ENCODE data around the gene RYK. TPM values are rescaled to one million over a fixed set of nuclear protein-coding genes. Genes with fewer than 3 reads are reported as not detected.

Gene RYK
- total RNA-seq, 1 experiment from 2014 or later, result 54.2 TPM

DNA sequence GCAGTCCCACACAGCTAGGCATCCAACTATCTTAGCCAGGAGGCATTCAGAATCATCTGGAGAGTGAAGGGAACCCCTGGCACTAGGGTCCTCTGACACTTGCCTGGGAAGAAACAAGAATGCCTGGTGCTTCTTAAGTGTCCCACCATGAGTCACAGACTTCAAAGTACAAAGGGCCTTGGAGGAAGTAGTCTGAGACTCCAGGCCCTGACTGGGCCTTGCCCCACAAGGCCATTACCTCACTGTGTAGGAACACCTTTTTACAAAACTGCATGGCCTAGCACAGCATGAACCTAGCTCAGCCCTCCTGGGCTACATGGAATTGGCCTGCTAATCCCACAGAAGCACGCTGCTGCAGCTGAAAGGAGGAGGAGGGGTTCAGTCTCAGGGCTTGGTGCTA, 116.4 kb downstream of the RYK start:
- ATAC-seq, result no peak
- Mint-ChIP-seq H3K4me3 (no peak overlapping the region), H3K27ac (no peak overlapping the region), H3K4me1 (no peaks in the 10 kb centered on the region), H3K9me3 (peaks cover 55% of the 10 kb centered on the region), H3K36me3 (peaks cover 50% of the 10 kb centered on the region), H3K27me3 (ENCODE audit: low read depth) (peaks cover 8% of the 10 kb centered on the region)
- no peak for TF ChIP-seq ZNF423 (CRISPR knock-in tag; IDR thresholded peaks at IDR 0.05)
- TF ChIP-seq USF2 (CRISPR knock-in tag; IDR thresholded peaks at IDR 0.05), result no peak
- no peak for TF ChIP-seq ATF1 (CRISPR knock-in tag; IDR thresholded peaks at IDR 0.05)
- no peak for TF ChIP-seq ZMAT4 (CRISPR knock-in tag; IDR thresholded peaks at IDR 0.05)
- TF ChIP-seq GTF2I (CRISPR knock-in tag; conservative IDR thresholded peaks at IDR 0.05), result no peak
- TF ChIP-seq ESRRA (CRISPR knock-in tag; IDR thresholded peaks at IDR 0.05; ENCODE audit: borderline replicate concordance), result no peak
- no peak for TF ChIP-seq CREM (CRISPR knock-in tag; IDR thresholded peaks at IDR 0.05)
- DNase-seq (ENCODE audit: low spot score), result no peak
- POLR2A ChIA-PET, result no interaction called here
- CTCF ChIA-PET, result interaction anchor here (0.5 to 1.3 kb wide), 3 partner anchors 11 to 255 kb away, joined by 3 to 4 read pairs (median 4); no protein-coding TSS in a partner anchor

DNA sequence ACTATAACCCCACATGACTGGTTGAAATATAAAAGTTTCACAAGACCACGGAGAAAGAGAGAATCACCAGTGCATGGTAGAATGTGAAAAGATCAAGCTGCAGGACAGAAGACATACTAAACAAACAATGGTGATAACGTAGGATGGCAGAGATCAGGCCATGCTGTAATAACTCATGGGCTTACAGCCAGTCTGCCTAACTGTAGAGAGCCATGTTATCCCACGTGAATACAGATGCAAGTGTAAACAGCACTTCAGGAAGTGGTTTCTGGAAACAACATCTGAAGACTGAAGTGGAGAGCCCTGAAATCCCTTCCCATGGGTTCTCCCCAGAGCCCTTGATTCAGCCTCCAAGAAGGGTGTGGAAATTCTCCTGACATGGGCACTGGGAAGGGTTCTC, 117.7 kb downstream of the RYK start:
- no peaks in the 10 kb centered on the region for H3K4me1 Mint-ChIP-seq
- TF ChIP-seq ZNF396 (CRISPR knock-in tag; IDR thresholded peaks at IDR 0.05; ENCODE audit: borderline replicate concordance) (no peak), KAT7 (CRISPR knock-in tag; IDR thresholded peaks at IDR 0.05; ENCODE audit: borderline replicate concordance) (no peak), ZBTB43 (CRISPR knock-in tag; IDR thresholded peaks at IDR 0.05) (no peak), GRHL2 (CRISPR knock-in tag; IDR thresholded peaks at IDR 0.05; ENCODE audit: insufficient replicate concordance, severe bottlenecking) (no peak), E2F1 (CRISPR knock-in tag; IDR thresholded peaks at IDR 0.05) (no peak), USF1 (CRISPR knock-in tag; IDR thresholded peaks at IDR 0.05) (no peak), ELF4 (CRISPR knock-in tag; IDR thresholded peaks at IDR 0.05; ENCODE audit: low read depth) (no peak), ZNF671 (CRISPR knock-in tag; IDR thresholded peaks at IDR 0.05) (no peak), GABPB1 (CRISPR knock-in tag; IDR thresholded peaks at IDR 0.05) (no peak), OVOL2 (CRISPR knock-in tag; IDR thresholded peaks at IDR 0.05; ENCODE audit: borderline replicate concordance) (no peak), MLX (CRISPR knock-in tag; IDR thresholded peaks at IDR 0.05) (no peak), GTF2I (CRISPR knock-in tag; conservative IDR thresholded peaks at IDR 0.05) (no peak), TEAD4 (CRISPR knock-in tag; IDR thresholded peaks at IDR 0.05) (no peak)
- TF ChIP-seq, protein P1, sequence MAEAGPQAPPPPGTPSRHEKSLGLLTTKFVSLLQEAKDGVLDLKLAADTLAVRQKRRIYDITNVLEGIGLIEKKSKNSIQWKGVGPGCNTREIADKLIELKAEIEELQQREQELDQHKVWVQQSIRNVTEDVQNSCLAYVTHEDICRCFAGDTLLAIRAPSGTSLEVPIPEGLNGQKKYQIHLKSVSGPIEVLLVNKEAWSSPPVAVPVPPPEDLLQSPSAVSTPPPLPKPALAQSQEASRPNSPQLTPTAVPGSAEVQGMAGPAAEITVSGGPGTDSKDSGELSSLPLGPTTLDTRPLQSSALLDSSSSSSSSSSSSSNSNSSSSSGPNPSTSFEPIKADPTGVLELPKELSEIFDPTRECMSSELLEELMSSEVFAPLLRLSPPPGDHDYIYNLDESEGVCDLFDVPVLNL (CRISPR knock-in tag; IDR thresholded peaks at IDR 0.05; ENCODE audit: borderline replicate concordance, low read depth), result no peak
- TF ChIP-seq, protein P2, sequence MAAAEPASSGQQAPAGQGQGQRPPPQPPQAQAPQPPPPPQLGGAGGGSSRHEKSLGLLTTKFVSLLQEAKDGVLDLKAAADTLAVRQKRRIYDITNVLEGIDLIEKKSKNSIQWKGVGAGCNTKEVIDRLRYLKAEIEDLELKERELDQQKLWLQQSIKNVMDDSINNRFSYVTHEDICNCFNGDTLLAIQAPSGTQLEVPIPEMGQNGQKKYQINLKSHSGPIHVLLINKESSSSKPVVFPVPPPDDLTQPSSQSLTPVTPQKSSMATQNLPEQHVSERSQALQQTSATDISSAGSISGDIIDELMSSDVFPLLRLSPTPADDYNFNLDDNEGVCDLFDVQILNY (CRISPR knock-in tag; IDR thresholded peaks at IDR 0.05), result no peak
- CTCF ChIA-PET, result no interaction called here
- no peak overlapping the region for H3K4me3 Mint-ChIP-seq
- no peak for ATAC-seq
- POLR2A ChIA-PET, result no interaction called here
- peaks cover 54% of the 10 kb centered on the region for H3K9me3 Mint-ChIP-seq
- H3K27me3 Mint-ChIP-seq (ENCODE audit: low read depth), result peaks cover 8% of the 10 kb centered on the region
- H3K36me3 Mint-ChIP-seq, result peaks cover 51% of the 10 kb centered on the region
- no peak overlapping the region for H3K27ac Mint-ChIP-seq
- no peak for DNase-seq (ENCODE audit: low spot score)
